Measurements from ENCODE around the gene PPM1E.
"Not testable (repeated sequence)": the region's sequence is repeated elsewhere in the genome, so short reads cannot be mapped to it uniquely, and the experiment has no call there.

PPM1E gene

GRCh38 chr17:58850106-58850505 is 94.5 kb downstream of the PPM1E start:
- not testable (repeated sequence) for DNase-seq

GRCh38 chr17:58865301-58865700 is 109.6 kb downstream of the PPM1E start:
- no peak for DNase-seq

- no peak for DNase-seq
These were observed 115.1 kb downstream of the PPM1E start for GRCh38 chr17:58870747-58871146.

GRCh38 chr17:58873926-58874325 is 118.3 kb downstream of the PPM1E start:
- DNase-seq, result no peak

GRCh38 chr17:58875261-58875660 is 119.6 kb downstream of the PPM1E start:
- DNase-seq, result no peak

- no peak for DNase-seq
These were observed 128.5 kb downstream of the PPM1E start for GRCh38 chr17:58884161-58884560.

- DNase-seq, result no peak
These were observed 130.9 kb downstream of the PPM1E start for GRCh38 chr17:58886514-58886913.

- no peak for DNase-seq
These were observed 134.3 kb downstream of the PPM1E start for GRCh38 chr17:58889928-58890327.

- DNase-seq, result no peak
These were observed 143.5 kb downstream of the PPM1E start for GRCh38 chr17:58899191-58899590.

GRCh38 chr17:58902322-58902721 is 146.7 kb downstream of the PPM1E start:
- no peak for DNase-seq

GRCh38 chr17:58911741-58912343 is 156.2 kb downstream of the PPM1E start:
- DNase-seq, result no peak

- DNase-seq, result no peak
These were observed 157.9 kb downstream of the PPM1E start for GRCh38 chr17:58913552-58913951.

GRCh38 chr17:58913971-58914769 is 158.5 kb downstream of the PPM1E start:
- DNase-seq, result no peak

GRCh38 chr17:58917228-58917627 is 161.6 kb downstream of the PPM1E start:
- no peak for DNase-seq

GRCh38 chr17:58918072-58918471 is 162.4 kb downstream of the PPM1E start:
- DNase-seq, result no peak

GRCh38 chr17:58918884-58919283 is 163.2 kb downstream of the PPM1E start:
- no peak for DNase-seq

- no peak for DNase-seq
These were observed 165.1 kb downstream of the PPM1E start for GRCh38 chr17:58920773-58921172.

- no peak for DNase-seq
These were observed 177.3 kb downstream of the PPM1E start for GRCh38 chr17:58932956-58933355.

GRCh38 chr17:58936295-58936694 is 180.6 kb downstream of the PPM1E start:
- DNase-seq, result no peak

- no peak for DNase-seq
These were observed 188.5 kb downstream of the PPM1E start for GRCh38 chr17:58944166-58944565.

- DNase-seq, result no peak
These were observed 191.8 kb downstream of the PPM1E start for GRCh38 chr17:58947411-58947810.

GRCh38 chr17:58947824-58948223 is 192.2 kb downstream of the PPM1E start:
- no peak for DNase-seq

GRCh38 chr17:58954358-58954757 is 198.7 kb downstream of the PPM1E start:
- DNase-seq, result not testable (repeated sequence)

- DNase-seq, result no peak
These were observed 201.5 kb downstream of the PPM1E start for GRCh38 chr17:58956997-58957724.

Measured in NCI-H1048 (cell line).